Gastrocnemius medialis (tissue), 4 donors: Measurements from ENCODE around the gene EXOSC3.

Source experiments
- CTCF ChIP-seq, 5 experiments: fragments of 450-650 bp in 3 of 5; fragments of 200-600 bp in 2 of 5; sonication (generic) in 2 of 5; IDR thresholded peaks in 4 of 5; conservative IDR thresholded peaks in 1 of 5; 1 replicate in 4 of 5; 2 replicates in 1 of 5; pipeline ENCODE4 v1.5.1; 2016 to 2019; ENCODE audit warnings: antibody characterized with exemption in 5 of 5, mild to moderate bottlenecking in 3 of 5, moderate library complexity in 3 of 5
- POLR2A ChIP-seq, 2 donors: fragments of 450-650 bp; IDR thresholded peaks; one replicate each; pipeline ENCODE4 v1.6.1; 2017; ENCODE audit warnings: antibody characterized with exemption in 2 of 2, mild to moderate bottlenecking in 2 of 2, moderate library complexity in 2 of 2

- TF ChIP-seq CTCF (IDR thresholded peaks at IDR 0.05 in 4 of 5, conservative IDR thresholded peaks at IDR 0.05 in 1 of 5) (no peak), POLR2A (IDR thresholded peaks at IDR 0.05) (no peak)
Observed at GRCh38 chr9:37749129-37749528, 35.7 kb downstream of the EXOSC3 start.
